ENCODE measurements around the gene TBC1D19. TPM values are rescaled to one million over a fixed set of nuclear protein-coding genes. Genes with fewer than 3 reads are reported as not detected.

TBC1D19 gene
- total and polyA plus RNA-seq, 9 of the 15 experiments (the other 6 are each of a cell fraction or from before 2014, with no cell fraction given): 0.73 to 5.6 (median 3.7) TPM

DNA sequence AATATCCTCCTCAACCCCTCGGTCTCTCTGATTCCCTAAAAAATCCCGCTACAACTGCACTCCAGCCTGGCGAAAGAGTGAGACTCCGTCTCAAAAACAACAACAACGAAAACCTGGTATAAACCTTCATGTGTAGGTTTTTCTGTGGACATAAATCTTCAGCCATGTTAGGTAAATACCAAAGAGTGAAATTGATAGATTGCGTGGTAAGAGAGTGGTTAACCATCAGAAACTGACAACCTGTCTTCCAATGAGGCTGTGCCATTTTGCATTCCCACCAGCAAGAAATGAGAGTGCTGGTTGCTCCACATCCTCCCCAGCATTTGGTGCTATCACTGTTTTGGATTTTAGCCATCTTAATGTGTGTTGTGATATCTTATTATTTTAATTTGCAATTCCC lies 10.9 kb downstream of the TBC1D19 start (continued):
- TF ChIP-seq, protein P1, sequence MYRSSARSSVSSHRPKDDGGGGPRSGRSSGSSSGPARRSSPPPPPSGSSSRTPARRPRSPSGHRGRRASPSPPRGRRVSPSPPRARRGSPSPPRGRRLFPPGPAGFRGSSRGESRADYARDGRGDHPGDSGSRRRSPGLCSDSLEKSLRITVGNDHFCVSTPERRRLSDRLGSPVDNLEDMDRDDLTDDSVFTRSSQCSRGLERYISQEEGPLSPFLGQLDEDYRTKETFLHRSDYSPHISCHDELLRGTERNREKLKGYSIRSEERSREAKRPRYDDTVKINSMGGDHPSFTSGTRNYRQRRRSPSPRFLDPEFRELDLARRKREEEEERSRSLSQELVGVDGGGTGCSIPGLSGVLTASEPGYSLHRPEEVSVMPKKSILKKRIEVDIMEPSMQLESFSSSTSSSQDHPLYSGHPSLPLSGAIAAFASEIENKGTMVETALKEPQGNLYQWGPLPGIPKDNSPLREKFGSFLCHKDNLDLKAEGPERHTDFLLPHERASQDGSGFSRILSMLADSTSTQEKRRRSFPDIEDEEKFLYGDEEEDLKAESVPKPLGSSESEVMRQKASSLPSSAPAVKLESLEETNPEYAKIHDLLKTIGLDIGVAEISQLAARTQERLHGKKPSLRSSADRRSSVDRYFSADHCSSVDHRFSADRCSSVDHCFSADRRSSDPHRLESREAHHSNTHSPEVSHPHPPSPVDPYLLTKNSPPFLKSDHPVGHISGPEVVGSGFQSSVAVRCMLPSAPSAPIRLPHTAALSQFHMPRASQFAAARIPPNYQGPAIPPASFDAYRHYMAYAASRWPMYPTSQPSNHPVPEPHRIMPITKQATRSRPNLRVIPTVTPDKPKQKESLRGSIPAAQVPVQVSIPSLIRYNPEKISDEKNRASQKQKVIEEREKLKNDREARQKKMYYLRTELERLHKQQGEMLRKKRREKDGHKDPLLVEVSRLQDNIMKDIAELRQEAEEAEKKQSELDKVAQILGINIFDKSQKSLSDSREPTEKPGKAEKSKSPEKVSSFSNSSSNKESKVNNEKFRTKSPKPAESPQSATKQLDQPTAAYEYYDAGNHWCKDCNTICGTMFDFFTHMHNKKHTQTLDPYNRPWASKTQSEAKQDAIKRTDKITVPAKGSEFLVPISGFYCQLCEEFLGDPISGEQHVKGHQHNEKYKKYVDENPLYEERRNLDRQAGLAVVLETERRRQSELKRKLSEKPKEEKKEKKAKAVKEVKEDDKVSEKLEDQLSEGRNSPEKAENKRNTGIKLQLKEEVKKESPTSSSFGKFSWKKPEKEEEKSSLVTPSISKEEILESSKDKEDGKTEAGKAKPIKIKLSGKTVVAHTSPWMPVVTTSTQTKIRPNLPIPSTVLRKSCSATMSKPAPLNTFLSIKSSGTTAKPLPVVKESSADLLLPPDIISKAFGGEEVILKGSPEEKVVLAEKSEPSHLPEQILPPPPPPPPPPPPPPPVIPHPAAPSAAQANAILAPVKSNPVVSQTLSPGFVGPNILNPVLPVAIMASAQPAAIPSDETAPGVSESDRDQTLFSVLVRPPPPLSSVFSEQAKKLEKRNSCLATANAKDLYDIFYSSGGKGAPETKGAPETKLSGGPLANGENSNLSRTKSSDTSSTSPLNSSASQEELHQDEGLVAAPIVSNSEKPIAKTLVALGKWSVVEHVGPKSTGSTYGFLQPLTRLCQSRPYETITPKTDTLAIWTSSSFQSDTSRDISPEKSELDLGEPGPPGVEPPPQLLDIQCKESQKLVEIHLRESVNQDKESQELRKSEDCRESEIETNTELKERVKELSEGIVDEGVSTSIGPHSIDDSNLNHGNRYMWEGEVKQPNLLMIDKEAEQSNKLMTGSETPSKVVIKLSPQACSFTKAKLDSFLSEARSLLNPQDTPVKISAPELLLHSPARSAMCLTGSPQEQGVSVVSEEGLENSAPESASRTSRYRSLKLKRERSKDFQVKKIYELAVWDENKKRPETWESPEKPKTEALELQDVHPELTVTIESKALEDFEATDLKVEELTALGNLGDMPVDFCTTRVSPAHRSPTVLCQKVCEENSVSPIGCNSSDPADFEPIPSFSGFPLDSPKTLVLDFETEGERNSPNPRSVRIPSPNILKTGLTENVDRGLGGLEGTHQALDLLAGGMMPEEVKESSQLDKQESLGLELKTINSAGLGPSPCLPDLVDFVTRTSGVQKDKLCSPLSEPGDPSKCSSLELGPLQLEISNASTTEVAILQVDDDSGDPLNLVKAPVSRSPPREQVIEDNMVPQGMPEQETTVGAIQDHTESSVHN (IDR thresholded peaks at IDR 0.05; ENCODE audit: borderline replicate concordance in 1 of 2, low read depth in 1 of 2): no peak
- TF ChIP-seq WHSC1 (IDR thresholded peaks at IDR 0.05; ENCODE audit: low read length): no peak
- no peak for TF ChIP-seq MAFG (tag; conservative IDR thresholded peaks at IDR 0.05)
- TF ChIP-seq ADNP (tag; IDR thresholded peaks at IDR 0.05): no peak
- no peak for TF ChIP-seq BRD4 (IDR thresholded peaks at IDR 0.05)
- no peak for TF ChIP-seq SMARCA4 (IDR thresholded peaks at IDR 0.05)
- TF ChIP-seq TOE1 (IDR thresholded peaks at IDR 0.05; ENCODE audit: borderline replicate concordance): 0 out of 2 replicates have a peak, but pooled peaks have one; percentile 19
- no peak for TF ChIP-seq TOE1 (CRISPR knock-in tag; IDR thresholded peaks at IDR 0.05; ENCODE audit: borderline replicate concordance, low read depth)
- no peak for TF ChIP-seq ERF (CRISPR knock-in tag; IDR thresholded peaks at IDR 0.05)
- TF ChIP-seq, protein P2, sequence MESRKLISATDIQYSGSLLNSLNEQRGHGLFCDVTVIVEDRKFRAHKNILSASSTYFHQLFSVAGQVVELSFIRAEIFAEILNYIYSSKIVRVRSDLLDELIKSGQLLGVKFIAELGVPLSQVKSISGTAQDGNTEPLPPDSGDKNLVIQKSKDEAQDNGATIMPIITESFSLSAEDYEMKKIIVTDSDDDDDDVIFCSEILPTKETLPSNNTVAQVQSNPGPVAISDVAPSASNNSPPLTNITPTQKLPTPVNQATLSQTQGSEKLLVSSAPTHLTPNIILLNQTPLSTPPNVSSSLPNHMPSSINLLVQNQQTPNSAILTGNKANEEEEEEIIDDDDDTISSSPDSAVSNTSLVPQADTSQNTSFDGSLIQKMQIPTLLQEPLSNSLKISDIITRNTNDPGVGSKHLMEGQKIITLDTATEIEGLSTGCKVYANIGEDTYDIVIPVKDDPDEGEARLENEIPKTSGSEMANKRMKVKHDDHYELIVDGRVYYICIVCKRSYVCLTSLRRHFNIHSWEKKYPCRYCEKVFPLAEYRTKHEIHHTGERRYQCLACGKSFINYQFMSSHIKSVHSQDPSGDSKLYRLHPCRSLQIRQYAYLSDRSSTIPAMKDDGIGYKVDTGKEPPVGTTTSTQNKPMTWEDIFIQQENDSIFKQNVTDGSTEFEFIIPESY (CRISPR knock-in tag; IDR thresholded peaks at IDR 0.05): peak; percentile 56
- TF ChIP-seq ZNF212 (CRISPR knock-in tag; IDR thresholded peaks at IDR 0.05): no peak
- TF ChIP-seq, protein P3, sequence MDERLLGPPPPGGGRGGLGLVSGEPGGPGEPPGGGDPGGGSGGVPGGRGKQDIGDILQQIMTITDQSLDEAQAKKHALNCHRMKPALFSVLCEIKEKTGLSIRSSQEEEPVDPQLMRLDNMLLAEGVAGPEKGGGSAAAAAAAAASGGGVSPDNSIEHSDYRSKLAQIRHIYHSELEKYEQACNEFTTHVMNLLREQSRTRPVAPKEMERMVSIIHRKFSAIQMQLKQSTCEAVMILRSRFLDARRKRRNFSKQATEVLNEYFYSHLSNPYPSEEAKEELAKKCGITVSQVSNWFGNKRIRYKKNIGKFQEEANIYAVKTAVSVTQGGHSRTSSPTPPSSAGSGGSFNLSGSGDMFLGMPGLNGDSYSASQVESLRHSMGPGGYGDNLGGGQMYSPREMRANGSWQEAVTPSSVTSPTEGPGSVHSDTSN (CRISPR knock-in tag; IDR thresholded peaks at IDR 0.05; ENCODE audit: low read depth): no peak
- TF ChIP-seq, protein P3 (tag; conservative IDR thresholded peaks at IDR 0.05; ENCODE audit: low read depth): peak; percentile 67
- TF ChIP-seq ZNF589 (CRISPR knock-in tag; IDR thresholded peaks at IDR 0.05; ENCODE audit: low read depth): 0 out of 2 replicates have a peak, but pooled peaks have one; percentile 39
- no peak for TF ChIP-seq HDAC8 (tag; IDR thresholded peaks at IDR 0.05)
- no peak for TF ChIP-seq PHB2 (IDR thresholded peaks at IDR 0.05; ENCODE audit: low read depth)
